HG02642 (cell line): ENCODE data around the gene TMEM242.
"Not testable (repeated sequence)": the region's sequence is repeated elsewhere in the genome, so short reads cannot be mapped to it uniquely, and the experiment has no call there.

Experiments
- ATAC-seq: cut with Tn5 transposase; IDR thresholded peaks from one replicate; pipeline ENCODE4 v1.9.1; 2021; ENCODE audit warnings: mild to moderate bottlenecking; ENCODE audit not compliant: unreplicated experiment, poor library complexity

The TMEM242 gene

GRCh38 chr6:157323255-157323965, at the start of gene TMEM242:
Gene TMEM242 (minus strand): TSS chr6:157323519. CDS start chr6:157323499, 20 bp downstream.
- ATAC-seq = peak; percentile 94

- ATAC-seq = no peak
Observed at GRCh38 chr6:157372501-157373280, 49.4 kb upstream of the TMEM242 start.

GRCh38 chr6:157370755-157371154, 47.4 kb upstream of the TMEM242 start:
- ATAC-seq = no peak

GRCh38 chr6:157368359-157369049, 45.2 kb upstream of the TMEM242 start:
- ATAC-seq = no peak

GRCh38 chr6:157366648-157367047, 43.3 kb upstream of the TMEM242 start:
- ATAC-seq = no peak

- ATAC-seq = no peak
Observed at GRCh38 chr6:157364705-157365104, 41.4 kb upstream of the TMEM242 start.

GRCh38 chr6:157361886-157362285, 38.6 kb upstream of the TMEM242 start:
- ATAC-seq = no peak

- no peak for ATAC-seq
Observed at GRCh38 chr6:157358287-157358686, 35.0 kb upstream of the TMEM242 start.

- ATAC-seq = no peak
Observed at GRCh38 chr6:157346373-157346772, 23.1 kb upstream of the TMEM242 start.

- no peak for ATAC-seq
Observed at GRCh38 chr6:157343732-157344131, 20.4 kb upstream of the TMEM242 start.

- no peak for ATAC-seq
Observed at GRCh38 chr6:157339432-157339831, 16.1 kb upstream of the TMEM242 start.

GRCh38 chr6:157337751-157338150, 14.4 kb upstream of the TMEM242 start:
- no peak for ATAC-seq

- ATAC-seq = not testable (repeated sequence)
Observed at GRCh38 chr6:157337276-157337675, 14.0 kb upstream of the TMEM242 start.

GRCh38 chr6:157335829-157336228, 12.5 kb upstream of the TMEM242 start:
- ATAC-seq = no peak

GRCh38 chr6:157333956-157334355, 10.6 kb upstream of the TMEM242 start:
- ATAC-seq = no peak

- ATAC-seq = no peak
Observed at GRCh38 chr6:157333537-157333936, 10.2 kb upstream of the TMEM242 start.

GRCh38 chr6:157332813-157333212, 9.5 kb upstream of the TMEM242 start:
- no peak for ATAC-seq

GRCh38 chr6:157330831-157331230, 7.5 kb upstream of the TMEM242 start:
- ATAC-seq = no peak

- ATAC-seq = no peak
Observed at GRCh38 chr6:157329829-157330228, 6.5 kb upstream of the TMEM242 start.

- ATAC-seq = no peak
Observed at GRCh38 chr6:157328108-157328692, 4.9 kb upstream of the TMEM242 start.

- ATAC-seq = no peak
Observed at GRCh38 chr6:157326979-157327378, 3.7 kb upstream of the TMEM242 start.
